HCT116 (cell line): ENCODE measurements around the gene CD99. TPM values are rescaled to one million over a fixed set of nuclear protein-coding genes. Genes with fewer than 3 reads are reported as not detected.
A peak's percentile ranks its signal among the peaks of the same experiment; 100 is the strongest.

Experiments used
- ATAC-seq: fragments of 200-7000 bp; cut with Tn5 transposase; 2 replicates; pipeline ENCODE4 v1.9.1; 2020; ENCODE audit warnings: mild to moderate bottlenecking, moderate library complexity
- BruUV-seq: library from RNA; stranded (reverse); fragments of 400-500 nt; replicated peaks from 2 replicates; lab custom pipeline; 2021; lab: Mats Ljungman, UMichigan
- CTCF ChIA-PET: fragments of 300-600 bp; sonication (Branson Sonifier 250); formaldehyde crosslinking; loops from one replicate; lab custom pipeline; 2021; ENCODE audit warnings: antibody characterized with exemption; lab: Charles Lee
- POLR2A ChIA-PET: fragments of 300-600, 350-600 bp; sonication (Branson Sonifier 250); formaldehyde crosslinking; loops from one replicate; lab custom pipeline; 2021; ENCODE audit warnings: antibody characterized with exemption; lab: Charles Lee
- RAD21 ChIA-PET, 2 experiments: fragments of 300-600 bp; sonication (Branson Sonifier 250); formaldehyde crosslinking; loops; one replicate each; lab custom pipeline; 2023; ENCODE audit warnings: low total read pairs in 2 of 2; ENCODE audit not compliant: uncharacterized antibody in 2 of 2, unreplicated experiment in 2 of 2, low non-redundant PET in 1 of 2; lab: Charles Lee
- DNase-seq: peaks from one replicate; pipeline ENCODE4 v3.0.0-alpha.2; 2010; ENCODE audit warnings: low read depth, low spot score
- H2AFZ ChIP-seq: fragments of 200-600 bp; shearing (Covaris generic), sonication (generic); 2 replicates; pipeline ENCODE4 v1.6.1; 2017; ENCODE audit warnings: low read depth, mixed run types, mixed read lengths, antibody characterized with exemption, low read length; ENCODE audit not compliant: poor library complexity, severe bottlenecking
- H3K27ac ChIP-seq: 2 replicates; pipeline ENCODE4 v1.5.1; 2012; ENCODE audit warnings: low read depth, low read length
- H3K27me3 ChIP-seq: fragments of 200-600 bp; sonication (generic); 2 replicates; pipeline ENCODE4 v1.6.1; 2016; ENCODE audit warnings: mixed run types, low read length, mixed read lengths; ENCODE audit not compliant: insufficient read depth
- H3K36me3 ChIP-seq, 2 experiments: fragments of 200-500 bp in 1 of 2; fragments of 200-600 bp in 1 of 2; sonication (Bioruptor generic) in 1 of 2; sonication (generic) in 1 of 2; 2 replicates each; pipeline versions ENCODE4 v1.5.1 to v1.6.1; 2014 to 2016; ENCODE audit warnings: low read length in 2 of 2, inconsistent platforms in 1 of 2, mixed read lengths in 1 of 2, mixed run types in 1 of 2; ENCODE audit not compliant: insufficient read depth in 2 of 2, control insufficient read depth in 1 of 2
- H3K4me1 ChIP-seq, 2 experiments: fragments of 200-600 bp in 1 of 2; sonication (generic) in 1 of 2; 2 replicates each; pipeline versions ENCODE4 v1.5.1 to v1.6.1; 2012 to 2017; ENCODE audit warnings: low read length in 2 of 2, inconsistent platforms in 1 of 2, mild to moderate bottlenecking in 1 of 2, mixed read lengths in 1 of 2, mixed run types in 1 of 2, moderate library complexity in 1 of 2; ENCODE audit not compliant: insufficient read depth in 2 of 2, control insufficient read depth in 1 of 2
- H3K4me2 ChIP-seq: fragments of 200-600 bp; sonication (generic); 2 replicates; pipeline ENCODE4 v1.6.1; 2017; ENCODE audit warnings: mixed run types, low read length, mixed read lengths
- H3K4me3 ChIP-seq, 2 experiments: fragments of 200-600 bp in 1 of 2; sonication (generic) in 1 of 2; replicated peaks in 1 of 2; 2 replicates each; pipeline ENCODE4 v1.5.1; 2011 to 2016; ENCODE audit warnings: low read length in 2 of 2, control low read depth in 1 of 2, low read depth in 1 of 2, mild to moderate bottlenecking in 1 of 2, mixed read lengths in 1 of 2, mixed run types in 1 of 2
- H3K79me2 ChIP-seq: fragments of 200-600 bp; sonication (generic); 2 replicates; pipeline ENCODE4 v1.6.1; 2017; ENCODE audit warnings: mild to moderate bottlenecking, mixed run types, low read length, moderate library complexity, mixed read lengths; ENCODE audit not compliant: insufficient read depth
- H3K9ac ChIP-seq: fragments of 200-600 bp; sonication (generic); 2 replicates; pipeline ENCODE4 v1.6.1; 2016; ENCODE audit warnings: low read length, mixed read lengths
- H3K9me2 ChIP-seq: fragments of 200-600 bp; sonication (generic), shearing (Covaris generic); 2 replicates; pipeline ENCODE4 v1.6.1; 2017; ENCODE audit warnings: mixed run types, mild to moderate bottlenecking, moderate library complexity; ENCODE audit not compliant: insufficient read depth
- H3K9me3 ChIP-seq, 2 experiments: fragments of 200-500 bp in 1 of 2; fragments of 200-600 bp in 1 of 2; sonication (Bioruptor generic) in 1 of 2; sonication (generic) in 1 of 2; 2 replicates each; pipeline ENCODE4 v1.6.1; 2014 to 2017; ENCODE audit warnings: low read length in 2 of 2, mixed read lengths in 2 of 2, inconsistent platforms in 1 of 2, low read depth in 1 of 2, mild to moderate bottlenecking in 1 of 2, mixed run types in 1 of 2, moderate library complexity in 1 of 2; ENCODE audit not compliant: control insufficient read depth in 1 of 2, insufficient read depth in 1 of 2
- H4K20me1 ChIP-seq: fragments of 200-600 bp; sonication (generic), shearing (Covaris generic); 2 replicates; pipeline ENCODE4 v1.6.1; 2017; ENCODE audit warnings: mixed run types, mild to moderate bottlenecking, moderate library complexity; ENCODE audit not compliant: insufficient read depth
- CBX3 ChIP-seq: IDR thresholded peaks from 2 replicates; pipeline ENCODE4 v1.6.1; 2012; ENCODE audit warnings: low read depth
- CTCF ChIP-seq, 3 experiments: fragments of 200-600 bp in 1 of 3; sonication (generic) in 1 of 3; IDR thresholded peaks in 2 of 3; conservative IDR thresholded peaks in 1 of 3; 2 replicates each; pipeline ENCODE4 v1.5.1; 2012 to 2017; ENCODE audit warnings: low read depth in 2 of 3, low read length in 2 of 3, antibody characterized with exemption in 1 of 3, borderline replicate concordance in 1 of 3, control low read depth in 1 of 3, mild to moderate bottlenecking in 1 of 3, mixed read lengths in 1 of 3, mixed run types in 1 of 3, moderate library complexity in 1 of 3; ENCODE audit not compliant: insufficient read depth in 1 of 3
- ELF1 ChIP-seq: IDR thresholded peaks from 2 replicates; pipeline ENCODE4 v1.6.1; 2012; ENCODE audit warnings: low read depth, borderline replicate concordance
- JUND ChIP-seq: IDR thresholded peaks from 2 replicates; pipeline ENCODE4 v1.6.1; 2012
- REST ChIP-seq: IDR thresholded peaks from 2 replicates; pipeline ENCODE4 v1.6.1; 2012; ENCODE audit warnings: low read depth
- SIN3A ChIP-seq: IDR thresholded peaks from 2 replicates; pipeline ENCODE4 v1.6.1; 2012; ENCODE audit warnings: low read depth
- YY1 ChIP-seq: IDR thresholded peaks from 2 replicates; pipeline ENCODE4 v1.6.1; 2011; ENCODE audit warnings: low read length, low read depth, moderate library complexity, mild to moderate bottlenecking; ENCODE audit not compliant: insufficient replicate concordance; ENCODE audit errors: extremely low read depth
- ZNF274 ChIP-seq: fragments of 200-500 bp; sonication (Bioruptor generic); IDR thresholded peaks from 2 replicates; pipeline ENCODE4 v1.6.1; 2014; ENCODE audit warnings: mild to moderate bottlenecking, low read depth, low read length, inconsistent platforms
- intact Hi-C: fragments of 100-400 bp; cut with micrococcal nuclease; formaldehyde crosslinking; loops from 2 replicates; pipeline ENCODE4 v1.10.0; 2022
- total RNA-seq: library from RNA; stranded (reverse); gene quantifications from one replicate; pipeline ENCODE4 v1.2.1, GENCODE V29; 2021; ENCODE audit not compliant: unreplicated experiment

The CD99 gene
- total RNA-seq, 1 experiment from 2014 or later, result 59.6 TPM

- H3K27me3 ChIP-seq, result no peaks in the 10 kb centered on the region
- no peaks in the 10 kb centered on the region for H4K20me1 ChIP-seq
- ATAC-seq, result no peak
- no peak for DNase-seq
- no peaks in the 10 kb centered on the region for H3K36me3 ChIP-seq
- H3K4me3 ChIP-seq, result peak overlapping the region in 1 of 2 experiments; percentile 7; a peak in 1 of 4 replicates
- H3K4me1 ChIP-seq, result peaks cover 0 to 17% of the 10 kb centered on the region in 2 experiments; a peak in 2 of 4 replicates
- no peak overlapping the region for H3K9ac ChIP-seq
- BruUV-seq, result no TSS peak
- TF ChIP-seq ELF1 (no peak), JUND (no peak), CTCF (IDR thresholded peaks at IDR 0.05 in 2 of 3, conservative IDR thresholded peaks at IDR 0.05 in 1 of 3; ENCODE audit: borderline replicate concordance in 1 of 3, insufficient read depth in 1 of 3, low read depth in 2 of 3, low read length in 2 of 3) (no peak), REST (no peak), CBX3 (no peak), SIN3A (no peak), ZNF274 (no peak), YY1 (no peak)
- H3K27ac ChIP-seq, result no peak overlapping the region
- ChIA-PET CTCF (no interaction called here), POLR2A (no interaction called here), RAD21 (no interaction called here)
- no peaks in the 10 kb centered on the region for H3K9me2 ChIP-seq
- H2AFZ ChIP-seq, result no peak overlapping the region
- peak overlapping the region; percentile 56 for H3K4me2 ChIP-seq
- intact Hi-C loops, result no loop called here
- no peaks in the 10 kb centered on the region for H3K9me3 ChIP-seq
- no peaks in the 10 kb centered on the region for H3K79me2 ChIP-seq
These were observed 14.1 kb upstream of the CD99 start for GRCh38 chrX:2676794-2677675.
